Suprapubic skin (tissue), 4 donors: ENCODE data around the gene PISD. TPM values are rescaled to one million over a fixed set of nuclear protein-coding genes. Genes with fewer than 3 reads are reported as not detected.

ENCODE experiments used
- DNase-seq, 2 donors: peaks; one replicate each; pipeline ENCODE4 v3.0.0-alpha.2; 2019; ENCODE audit warnings: low spot score in 2 of 2
- H3K27ac ChIP-seq: fragments of 200-600 bp; sonication (generic); one replicate; pipeline ENCODE4 v1.5.1; 2019
- H3K27me3 ChIP-seq: fragments of 200-600 bp; sonication (generic); one replicate; pipeline ENCODE4 v1.5.1; 2019
- H3K36me3 ChIP-seq: fragments of 200-600 bp; sonication (generic); one replicate; pipeline ENCODE4 v1.5.1; 2019
- H3K4me1 ChIP-seq: fragments of 200-600 bp; sonication (generic); one replicate; pipeline ENCODE4 v1.5.1; 2019
- H3K4me3 ChIP-seq: fragments of 200-600 bp; sonication (generic); one replicate; pipeline ENCODE4 v1.5.1; 2019; ENCODE audit warnings: mild to moderate bottlenecking
- H3K9me3 ChIP-seq: fragments of 200-600 bp; sonication (generic); one replicate; pipeline ENCODE4 v1.5.1; 2019
- CTCF ChIP-seq, 2 donors: fragments of 200-600 bp in 1 of 2; fragments of 450-650 bp in 1 of 2; sonication (generic) in 1 of 2; IDR thresholded peaks; one replicate each; pipeline ENCODE4 v1.5.1; 2016 to 2019; ENCODE audit warnings: antibody characterized with exemption in 2 of 2, mild to moderate bottlenecking in 1 of 2, moderate library complexity in 1 of 2
- EP300 ChIP-seq: sonication (generic); formaldehyde crosslinking; IDR thresholded peaks from one replicate; pipeline ENCODE4 v1.6.1; 2017; ENCODE audit warnings: antibody characterized with exemption
- POLR2A ChIP-seq, 2 donors: fragments of 450-650 bp; IDR thresholded peaks; one replicate each; pipeline ENCODE4 v1.6.1; 2017; ENCODE audit warnings: antibody characterized with exemption in 2 of 2, mild to moderate bottlenecking in 2 of 2, moderate library complexity in 2 of 2
- POLR2AphosphoS5 ChIP-seq, 3 donors: sonication (generic); formaldehyde crosslinking; IDR thresholded peaks; one replicate each; pipeline ENCODE4 v1.6.1; 2017; ENCODE audit warnings: antibody characterized with exemption in 3 of 3
- WGBS: methylation state at CpG from one replicate; pipeline ENCODE4 v1.1.5; 2018; 5-methylcytosine and 5-hydroxymethylcytosine counted together
- total RNA-seq, 4 donors: library from RNA; depleted of rRNA; stranded (reverse); fragments of >200 nt; gene quantifications; one replicate each; pipeline ENCODE4 v1.1.0, GENCODE V29; 2016

The PISD gene
- total RNA-seq, 4 donors from 2014 or later = 42.5 to 91.7 (median 57.9) TPM

- peaks cover 24% of the 10 kb centered on the region for H3K4me1 ChIP-seq
- no peak overlapping the region for H3K4me3 ChIP-seq
- no peaks in the 10 kb centered on the region for H3K9me3 ChIP-seq
- no peak for TF ChIP-seq POLR2A (IDR thresholded peaks at IDR 0.05)
- TF ChIP-seq EP300 = no peak
- no peak for DNase-seq
- H3K27me3 ChIP-seq = no peaks in the 10 kb centered on the region
- no peak overlapping the region for H3K27ac ChIP-seq
- 47% methylated on average over 6 of the region's 6 CpGs for WGBS
- peaks cover 30% of the 10 kb centered on the region for H3K36me3 ChIP-seq
These were observed 11.6 kb downstream of the PISD start for GRCh38 chr22:31650391-31650790.

DNA sequence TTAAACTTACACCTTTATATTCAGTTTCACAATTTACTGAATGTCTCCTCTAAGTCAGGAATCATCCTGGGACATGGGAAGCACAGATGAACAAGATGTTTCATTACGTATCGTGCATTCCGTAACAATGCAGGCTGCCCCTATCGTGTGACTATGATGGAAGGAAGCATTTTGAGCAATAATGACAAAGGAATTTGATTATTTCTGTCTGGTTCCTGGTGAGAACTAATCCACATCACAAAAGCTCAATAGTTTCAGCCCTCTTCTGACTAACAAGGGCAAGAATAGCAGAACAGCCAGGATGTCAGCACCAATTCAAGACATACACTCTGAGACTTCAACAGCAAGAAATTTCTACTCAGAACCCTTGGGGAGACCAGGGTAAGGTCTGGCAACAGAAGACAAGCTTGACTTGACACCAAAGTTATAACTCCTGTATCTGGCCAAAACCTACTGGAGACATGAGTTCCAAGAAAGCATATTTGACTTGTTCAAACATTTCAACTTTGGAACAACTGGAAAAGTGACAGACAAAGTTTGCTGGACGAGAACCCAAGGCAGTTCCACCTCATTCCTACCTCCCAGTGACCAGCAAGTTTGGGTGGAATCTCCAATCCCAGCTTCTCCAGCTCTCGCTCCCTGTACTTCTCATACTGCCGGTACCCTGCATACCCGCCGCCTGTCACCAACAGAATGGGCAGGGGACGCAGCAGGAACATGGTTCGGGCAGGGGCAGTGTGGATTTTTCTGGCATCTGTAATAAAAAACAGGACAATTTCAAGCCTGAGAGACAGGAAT, 14.3 kb downstream of the PISD start:
- TF ChIP-seq CTCF (IDR thresholded peaks at IDR 0.05) (no peak), POLR2AphosphoS5 (IDR thresholded peaks at IDR 0.05) (no peak), EP300 (no peak), POLR2A (IDR thresholded peaks at IDR 0.05) (no peak)
- WGBS = 88% methylated on average over 11 of the region's 11 CpGs
- Histone ChIP-seq H3K27me3 (no peaks in the 10 kb centered on the region), H3K9me3 (no peaks in the 10 kb centered on the region), H3K36me3 (peaks cover 43% of the 10 kb centered on the region), H3K27ac (no peak overlapping the region), H3K4me3 (no peak overlapping the region), H3K4me1 (peaks cover 20% of the 10 kb centered on the region)
- no peak for DNase-seq

DNA sequence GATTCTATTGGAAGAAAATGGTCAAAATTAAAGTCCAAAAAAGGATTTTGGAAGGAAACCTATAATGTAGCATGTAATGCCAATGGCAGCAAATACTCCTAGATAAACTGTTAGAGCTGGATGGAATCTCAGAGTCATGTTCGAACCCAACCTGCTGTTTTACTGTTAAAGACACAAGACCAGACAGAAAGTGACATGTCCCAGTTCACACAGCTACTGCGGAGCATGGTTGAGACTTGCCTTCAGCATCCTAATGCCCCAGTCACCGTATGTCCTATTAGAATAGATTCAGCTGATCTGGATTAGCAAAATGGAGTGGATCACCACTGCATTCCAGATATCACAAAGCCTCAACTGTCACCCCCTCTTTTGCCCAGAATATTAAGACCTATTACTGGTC, 14.9 kb downstream of the PISD start:
- no peak for TF ChIP-seq CTCF (IDR thresholded peaks at IDR 0.05)
- TF ChIP-seq POLR2A (IDR thresholded peaks at IDR 0.05) = no peak
- no peak for TF ChIP-seq EP300
- TF ChIP-seq POLR2AphosphoS5 (IDR thresholded peaks at IDR 0.05) = no peak
- no peaks in the 10 kb centered on the region for H3K9me3 ChIP-seq
- no peak for DNase-seq
- peaks cover 20% of the 10 kb centered on the region for H3K4me1 ChIP-seq
- no peak overlapping the region for H3K27ac ChIP-seq
- 51% methylated on average over 3 of the region's 3 CpGs for WGBS
- H3K4me3 ChIP-seq = no peak overlapping the region
- no peaks in the 10 kb centered on the region for H3K27me3 ChIP-seq
- H3K36me3 ChIP-seq = peaks cover 49% of the 10 kb centered on the region

GRCh38 chr22:31646186-31647019, 15.6 kb downstream of the PISD start:
- peaks cover 20% of the 10 kb centered on the region for H3K4me1 ChIP-seq
- no peak for DNase-seq
- no peak overlapping the region for H3K4me3 ChIP-seq
- no peak overlapping the region for H3K27ac ChIP-seq
- no peaks in the 10 kb centered on the region for H3K9me3 ChIP-seq
- peaks cover 50% of the 10 kb centered on the region for H3K36me3 ChIP-seq
- WGBS = 37% methylated on average over 6 of the region's 6 CpGs
- no peaks in the 10 kb centered on the region for H3K27me3 ChIP-seq
- TF ChIP-seq POLR2AphosphoS5 (IDR thresholded peaks at IDR 0.05) (no peak), EP300 (no peak), POLR2A (IDR thresholded peaks at IDR 0.05) (no peak), CTCF (IDR thresholded peaks at IDR 0.05) (no peak)

GRCh38 chr22:31639436-31640039, 22.5 kb downstream of the PISD start:
- Histone ChIP-seq H3K4me1 (peaks cover 28% of the 10 kb centered on the region), H3K36me3 (peaks cover 14% of the 10 kb centered on the region), H3K9me3 (no peaks in the 10 kb centered on the region), H3K4me3 (no peak overlapping the region), H3K27me3 (no peaks in the 10 kb centered on the region), H3K27ac (no peak overlapping the region)
- DNase-seq = no peak
- WGBS = 98% methylated on average over 4 of the region's 4 CpGs
- no peak for TF ChIP-seq CTCF (IDR thresholded peaks at IDR 0.05)
- no peak for TF ChIP-seq EP300
- TF ChIP-seq POLR2AphosphoS5 (IDR thresholded peaks at IDR 0.05) = no peak
- TF ChIP-seq POLR2A (IDR thresholded peaks at IDR 0.05) = no peak
